GM12872 (cell line): ENCODE measurements around the gene ZBED4.

ENCODE experiments used
- TF ChIP-seq, protein P1 (sequence below): IDR thresholded peaks from 3 replicates; pipeline ENCODE4 v1.5.1; 2011; ENCODE audit warnings: low read depth, mild to moderate bottlenecking, low read length, moderate library complexity; ENCODE audit not compliant: insufficient read depth

ZBED4 gene

DNA sequence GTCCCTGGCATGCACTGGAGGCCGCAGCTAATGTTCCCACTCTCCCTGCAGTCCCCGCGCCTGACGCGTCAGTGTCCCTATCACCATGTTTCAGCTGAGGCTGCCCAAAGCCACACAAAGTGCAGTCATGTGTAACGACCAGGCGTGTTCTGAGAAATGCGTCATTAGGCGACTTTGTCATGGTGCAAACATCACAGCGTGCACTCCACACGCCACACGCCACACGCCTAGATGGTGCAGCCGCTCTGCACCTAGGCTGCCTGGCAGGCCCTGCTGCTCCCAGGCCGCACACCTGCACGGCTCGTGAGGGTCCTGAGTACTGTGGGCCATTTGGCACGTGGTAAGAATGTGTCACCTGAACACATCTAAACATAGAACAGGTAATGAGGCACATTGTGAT lies 67.2 kb downstream of the ZBED4 start:
- TF ChIP-seq, protein P1, sequence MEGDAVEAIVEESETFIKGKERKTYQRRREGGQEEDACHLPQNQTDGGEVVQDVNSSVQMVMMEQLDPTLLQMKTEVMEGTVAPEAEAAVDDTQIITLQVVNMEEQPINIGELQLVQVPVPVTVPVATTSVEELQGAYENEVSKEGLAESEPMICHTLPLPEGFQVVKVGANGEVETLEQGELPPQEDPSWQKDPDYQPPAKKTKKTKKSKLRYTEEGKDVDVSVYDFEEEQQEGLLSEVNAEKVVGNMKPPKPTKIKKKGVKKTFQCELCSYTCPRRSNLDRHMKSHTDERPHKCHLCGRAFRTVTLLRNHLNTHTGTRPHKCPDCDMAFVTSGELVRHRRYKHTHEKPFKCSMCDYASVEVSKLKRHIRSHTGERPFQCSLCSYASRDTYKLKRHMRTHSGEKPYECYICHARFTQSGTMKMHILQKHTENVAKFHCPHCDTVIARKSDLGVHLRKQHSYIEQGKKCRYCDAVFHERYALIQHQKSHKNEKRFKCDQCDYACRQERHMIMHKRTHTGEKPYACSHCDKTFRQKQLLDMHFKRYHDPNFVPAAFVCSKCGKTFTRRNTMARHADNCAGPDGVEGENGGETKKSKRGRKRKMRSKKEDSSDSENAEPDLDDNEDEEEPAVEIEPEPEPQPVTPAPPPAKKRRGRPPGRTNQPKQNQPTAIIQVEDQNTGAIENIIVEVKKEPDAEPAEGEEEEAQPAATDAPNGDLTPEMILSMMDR = no peak

DNA sequence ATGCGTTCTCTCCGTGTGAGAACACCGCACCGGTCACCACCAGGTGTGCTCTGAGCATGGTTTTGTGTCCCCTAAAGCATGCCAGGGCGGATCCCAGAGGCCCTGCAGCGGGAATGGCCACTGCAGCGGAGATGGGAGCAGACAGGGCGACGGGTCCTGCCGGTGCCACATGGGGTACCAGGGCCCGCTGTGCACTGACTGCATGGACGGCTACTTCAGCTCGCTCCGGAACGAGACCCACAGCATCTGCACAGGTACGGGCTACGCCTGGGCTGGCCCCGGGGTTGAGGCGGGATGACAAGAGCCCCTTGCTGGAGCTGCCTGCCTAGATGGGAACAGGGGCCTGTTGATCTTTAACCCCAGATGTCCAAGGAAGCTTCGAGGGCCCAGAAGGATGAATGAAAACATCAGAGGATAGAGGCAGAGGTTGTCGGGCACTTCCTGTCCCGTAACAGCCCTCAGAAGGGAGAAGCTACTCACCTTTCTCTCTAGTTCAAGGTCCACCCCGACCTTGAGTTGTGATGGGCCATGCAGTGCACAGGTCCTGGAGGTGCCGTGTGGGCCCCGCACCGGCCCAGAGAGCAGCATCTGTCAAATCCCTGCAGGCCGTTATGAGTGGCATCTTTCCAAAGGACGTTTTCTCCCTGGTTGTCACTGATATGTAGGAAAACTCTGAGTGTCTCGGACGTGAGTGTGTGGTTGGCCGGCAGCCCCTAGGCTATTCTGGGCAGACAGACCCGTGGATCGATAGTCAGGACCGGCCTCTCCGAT lies 68.0 kb downstream of the ZBED4 start:
- TF ChIP-seq, protein P1 = no peak

DNA sequence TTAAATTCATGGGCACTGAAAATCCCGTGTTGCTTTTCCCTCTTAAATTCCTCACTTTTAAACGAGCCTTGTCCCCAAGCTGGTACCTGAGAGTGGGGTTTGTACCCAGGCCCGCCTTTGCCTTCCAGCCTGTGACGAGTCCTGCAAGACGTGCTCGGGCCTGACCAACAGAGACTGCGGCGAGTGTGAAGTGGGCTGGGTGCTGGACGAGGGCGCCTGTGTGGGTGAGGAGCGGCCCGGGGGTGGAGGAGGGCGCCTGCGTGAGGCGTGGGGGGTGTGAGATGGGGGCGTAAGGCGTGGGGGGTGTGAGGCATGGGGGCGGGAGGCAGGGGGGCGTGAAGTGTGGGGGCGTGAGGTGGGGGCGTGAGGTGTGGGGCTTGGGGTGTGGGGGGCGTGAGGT lies 68.8 kb downstream of the ZBED4 start:
- TF ChIP-seq, protein P1 = no peak

DNA sequence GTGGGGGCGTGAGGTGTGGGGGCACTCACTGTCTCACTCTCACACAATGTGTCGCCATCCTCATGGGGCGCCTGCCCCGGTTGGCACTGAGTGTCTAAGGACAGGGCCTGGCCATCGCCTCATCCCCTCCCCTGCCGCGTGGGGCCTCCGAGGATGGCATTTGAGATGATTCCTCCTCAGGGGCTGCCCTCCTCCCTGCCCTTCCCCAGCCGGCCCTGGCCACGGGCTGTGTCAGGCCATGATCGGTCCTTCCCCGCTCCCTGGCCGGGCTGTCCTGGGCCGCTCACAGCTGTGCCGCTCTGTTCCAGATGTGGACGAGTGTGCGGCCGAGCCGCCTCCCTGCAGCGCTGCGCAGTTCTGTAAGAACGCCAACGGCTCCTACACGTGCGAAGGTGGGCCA lies 69.3 kb downstream of the ZBED4 start:
- TF ChIP-seq, protein P1 = no peak

DNA sequence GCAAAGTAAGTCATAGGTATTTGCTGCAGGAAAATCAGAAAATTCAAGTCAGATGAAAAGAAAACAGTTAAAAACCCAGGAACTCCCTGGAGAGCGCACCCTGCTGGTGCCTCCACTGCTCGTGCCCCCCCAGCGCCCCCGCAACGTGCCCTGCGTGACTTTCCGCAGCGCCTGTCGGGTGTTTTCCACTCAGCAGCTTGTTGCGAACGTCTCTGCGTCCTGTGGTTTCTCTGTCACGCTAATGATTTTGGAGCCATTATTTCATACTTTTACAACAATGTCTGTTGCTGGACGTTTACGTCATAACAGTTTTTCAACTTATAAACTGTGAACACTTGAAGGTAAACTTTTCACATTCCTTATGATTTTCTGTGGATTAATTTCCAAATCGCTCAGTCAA lies 69.8 kb downstream of the ZBED4 start:
- TF ChIP-seq, protein P1 = peak; percentile 64

DNA sequence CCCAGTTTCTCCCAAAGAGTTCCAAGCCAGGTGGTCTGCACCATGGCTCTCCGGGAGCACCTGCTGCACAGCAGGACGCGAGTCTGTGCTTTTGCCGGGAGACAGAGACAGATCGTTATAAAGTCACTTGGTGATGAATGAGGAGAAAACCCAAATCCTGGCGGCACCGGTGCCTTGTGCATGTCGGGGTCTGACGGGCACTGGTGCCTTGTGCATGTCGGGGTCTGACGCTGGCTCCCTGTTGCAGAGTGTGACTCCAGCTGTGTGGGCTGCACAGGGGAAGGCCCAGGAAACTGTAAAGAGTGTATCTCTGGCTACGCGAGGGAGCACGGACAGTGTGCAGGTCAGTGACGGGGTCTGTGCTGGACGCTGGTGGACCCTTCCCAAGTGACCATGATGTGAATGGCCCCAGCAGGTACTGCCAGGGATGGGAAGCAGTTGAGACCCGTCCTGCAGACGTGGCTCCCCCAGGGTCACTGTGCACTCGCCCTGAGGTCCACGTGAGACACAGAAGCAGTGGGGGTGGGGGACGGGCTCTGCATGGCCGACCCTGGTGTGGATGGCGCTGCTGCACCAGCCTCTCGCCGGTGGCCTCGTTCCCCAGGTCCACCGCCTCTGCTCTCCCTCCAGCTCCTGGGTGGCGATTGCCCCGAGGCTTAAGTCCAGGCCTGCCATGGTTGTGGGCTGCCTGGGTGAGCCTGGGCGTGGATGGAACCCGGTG lies 70.6 kb downstream of the ZBED4 start:
- TF ChIP-seq, protein P1 = no peak

DNA sequence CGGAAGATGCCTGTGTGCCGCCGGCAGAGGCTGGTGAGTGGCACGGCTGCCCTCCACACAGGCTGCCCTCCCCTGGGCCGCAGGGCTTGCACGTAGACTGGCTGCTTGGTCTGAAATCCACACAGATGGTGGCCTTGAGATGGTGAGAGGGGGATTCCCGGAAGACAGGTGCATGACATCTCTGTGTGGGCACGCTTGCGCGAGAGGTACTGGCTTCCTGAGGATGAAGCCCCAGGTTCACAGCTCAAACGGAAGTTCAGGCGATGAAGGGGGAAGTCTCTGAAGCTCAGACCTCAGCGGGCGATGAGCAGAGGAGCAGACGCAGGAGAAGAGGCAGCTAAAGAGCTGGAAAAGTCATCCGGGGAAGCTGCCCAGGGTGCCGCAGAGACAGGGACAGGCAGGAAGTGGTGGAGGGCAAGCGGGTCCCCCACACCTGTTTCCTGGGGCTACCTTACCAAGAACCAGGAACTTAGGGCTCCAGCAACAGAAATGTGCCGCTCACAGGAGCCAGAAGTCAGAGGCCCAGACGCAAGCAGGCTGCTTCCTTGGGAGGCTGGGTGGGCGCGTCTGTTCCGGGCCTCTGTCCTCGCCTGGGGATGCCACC lies 72.0 kb downstream of the ZBED4 start:
- TF ChIP-seq, protein P1 = no peak
